ENCODE data around the gene EHMT1. TPM values are rescaled to one million over a fixed set of nuclear protein-coding genes. Genes with fewer than 3 reads are reported as not detected.
A peak's percentile ranks its signal among the peaks of the same experiment; 100 is the strongest.

Gene EHMT1
- total and polyA plus RNA-seq, 9 of the 15 experiments (the other 6 are each of a cell fraction or from before 2014, with no cell fraction given) = 2.2 to 76.0 (median 36.4) TPM

DNA sequence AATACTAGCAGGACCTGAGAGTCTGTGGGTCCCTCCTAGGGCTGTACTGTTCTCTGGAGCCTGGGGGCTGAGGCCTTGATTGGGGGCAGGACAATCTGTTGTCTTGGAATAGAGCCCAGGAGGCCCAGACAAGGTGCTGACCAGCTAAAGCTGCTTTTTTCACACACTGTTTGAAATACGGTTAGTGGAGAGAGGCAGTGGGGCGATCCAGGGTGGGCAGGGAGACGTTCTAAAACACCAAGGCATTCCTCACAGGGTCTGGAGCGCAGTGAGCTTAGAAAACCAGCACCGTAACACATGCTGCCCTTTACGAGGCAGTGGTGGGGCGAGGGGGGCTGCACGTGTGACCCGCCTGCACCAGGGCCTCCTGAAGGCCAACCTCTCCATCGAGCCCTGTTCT, 55.1 kb downstream of the EHMT1 start:
- TF ChIP-seq ZKSCAN8 (CRISPR knock-in tag; IDR thresholded peaks at IDR 0.05) (no peak), NFIX (CRISPR knock-in tag; IDR thresholded peaks at IDR 0.05; ENCODE audit: low read depth) (no peak), DPF2 (IDR thresholded peaks at IDR 0.05) (no peak), DDX20 (tag; IDR thresholded peaks at IDR 0.05; ENCODE audit: low read depth) (no peak), ZNF445 (CRISPR knock-in tag; IDR thresholded peaks at IDR 0.05; ENCODE audit: low read depth) (no peak), RBM25 (IDR thresholded peaks at IDR 0.05; ENCODE audit: low read depth, low read length, severe bottlenecking) (no peak), MYC (IDR thresholded peaks at IDR 0.05; ENCODE audit: low read depth, low read length) (no peak), MYC (CRISPR knock-in tag; IDR thresholded peaks at IDR 0.05; ENCODE audit: borderline replicate concordance, low read depth) (no peak), E2F3 (CRISPR knock-in tag; IDR thresholded peaks at IDR 0.05) (no peak), RAD51 (IDR thresholded peaks at IDR 0.05; ENCODE audit: borderline replicate concordance, low read depth) (no peak), CCNT2 (IDR thresholded peaks at IDR 0.05; ENCODE audit: borderline replicate concordance, extremely low read depth, insufficient read length, low read depth, low read length) (no peak), SMARCB1 (IDR thresholded peaks at IDR 0.05; ENCODE audit: insufficient read length, low read depth) (no peak), POLR2G (IDR thresholded peaks at IDR 0.05; ENCODE audit: low read depth, low read length) (no peak), SREBF2 (CRISPR knock-in tag; IDR thresholded peaks at IDR 0.05) (no peak), SMARCE1 (IDR thresholded peaks at IDR 0.05) (no peak), PHTF2 (CRISPR knock-in tag; IDR thresholded peaks at IDR 0.05) (no peak), SLC30A9 (CRISPR knock-in tag; IDR thresholded peaks at IDR 0.05) (no peak), SMAD1 (IDR thresholded peaks at IDR 0.05; ENCODE audit: low read depth, low read length, partially characterized antibody) (no peak)
- TF ChIP-seq, protein P1, sequence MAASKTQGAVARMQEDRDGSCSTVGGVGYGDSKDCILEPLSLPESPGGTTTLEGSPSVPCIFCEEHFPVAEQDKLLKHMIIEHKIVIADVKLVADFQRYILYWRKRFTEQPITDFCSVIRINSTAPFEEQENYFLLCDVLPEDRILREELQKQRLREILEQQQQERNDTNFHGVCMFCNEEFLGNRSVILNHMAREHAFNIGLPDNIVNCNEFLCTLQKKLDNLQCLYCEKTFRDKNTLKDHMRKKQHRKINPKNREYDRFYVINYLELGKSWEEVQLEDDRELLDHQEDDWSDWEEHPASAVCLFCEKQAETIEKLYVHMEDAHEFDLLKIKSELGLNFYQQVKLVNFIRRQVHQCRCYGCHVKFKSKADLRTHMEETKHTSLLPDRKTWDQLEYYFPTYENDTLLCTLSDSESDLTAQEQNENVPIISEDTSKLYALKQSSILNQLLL (CRISPR knock-in tag; IDR thresholded peaks at IDR 0.05; ENCODE audit: borderline replicate concordance) = no peak
- TF ChIP-seq, protein P2, sequence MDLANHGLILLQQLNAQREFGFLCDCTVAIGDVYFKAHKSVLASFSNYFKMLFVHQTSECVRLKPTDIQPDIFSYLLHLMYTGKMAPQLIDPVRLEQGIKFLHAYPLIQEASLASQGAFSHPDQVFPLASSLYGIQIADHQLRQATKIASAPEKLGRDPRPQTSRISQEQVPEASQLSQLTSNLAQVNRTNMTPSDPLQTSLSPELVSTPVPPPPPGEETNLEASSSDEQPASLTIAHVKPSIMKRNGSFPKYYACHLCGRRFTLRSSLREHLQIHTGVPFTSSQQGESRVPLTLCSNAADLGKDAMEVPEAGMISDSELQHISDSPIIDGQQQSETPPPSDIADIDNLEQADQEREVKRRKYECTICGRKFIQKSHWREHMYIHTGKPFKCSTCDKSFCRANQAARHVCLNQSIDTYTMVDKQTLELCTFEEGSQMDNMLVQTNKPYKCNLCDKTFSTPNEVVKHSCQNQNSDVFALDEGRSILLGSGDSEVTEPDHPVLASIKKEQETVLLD (IDR thresholded peaks at IDR 0.05) = no peak
- TF ChIP-seq, protein P3, sequence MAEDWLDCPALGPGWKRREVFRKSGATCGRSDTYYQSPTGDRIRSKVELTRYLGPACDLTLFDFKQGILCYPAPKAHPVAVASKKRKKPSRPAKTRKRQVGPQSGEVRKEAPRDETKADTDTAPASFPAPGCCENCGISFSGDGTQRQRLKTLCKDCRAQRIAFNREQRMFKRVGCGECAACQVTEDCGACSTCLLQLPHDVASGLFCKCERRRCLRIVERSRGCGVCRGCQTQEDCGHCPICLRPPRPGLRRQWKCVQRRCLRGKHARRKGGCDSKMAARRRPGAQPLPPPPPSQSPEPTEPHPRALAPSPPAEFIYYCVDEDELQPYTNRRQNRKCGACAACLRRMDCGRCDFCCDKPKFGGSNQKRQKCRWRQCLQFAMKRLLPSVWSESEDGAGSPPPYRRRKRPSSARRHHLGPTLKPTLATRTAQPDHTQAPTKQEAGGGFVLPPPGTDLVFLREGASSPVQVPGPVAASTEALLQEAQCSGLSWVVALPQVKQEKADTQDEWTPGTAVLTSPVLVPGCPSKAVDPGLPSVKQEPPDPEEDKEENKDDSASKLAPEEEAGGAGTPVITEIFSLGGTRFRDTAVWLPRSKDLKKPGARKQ (CRISPR knock-in tag; IDR thresholded peaks at IDR 0.05) = no peak
- Histone ChIP-seq H3K9ac (ENCODE audit: insufficient read depth in 1 of 2, low read depth in 2 of 2, low read length in 2 of 2) (peak overlapping the region in 1 of 2 experiments; percentile 72; a peak in 1 of 4 replicates), H3K9me3 (replicated peaks; ENCODE audit: control insufficient read depth, insufficient read depth, low read depth, low read length) (no peaks in the 10 kb centered on the region), H3K4me3 (no peak overlapping the region), H3K27me3 (ENCODE audit: control insufficient read depth in 2 of 2, insufficient read depth in 2 of 2, low read length in 2 of 2) (no peaks in the 10 kb centered on the region), H3K9me1 (ENCODE audit: control insufficient read depth, insufficient read depth, low read length) (peaks cover 8% of the 10 kb centered on the region), H4K20me1 (replicated peaks; ENCODE audit: control insufficient read depth, insufficient read depth, low read length) (peaks cover 6% of the 10 kb centered on the region), H3K36me3 (ENCODE audit: control insufficient read depth, insufficient read depth, low read length) (peaks cover 26% of the 10 kb centered on the region; the same call in 1 of the 3 replicates), H3K79me2 (ENCODE audit: control insufficient read depth, insufficient read depth, low read length) (peaks cover 84% of the 10 kb centered on the region), H3K4me1 (replicated peaks in 1 of 2; ENCODE audit: control insufficient read depth in 2 of 2, insufficient read depth in 2 of 2, low read length in 2 of 2) (peaks cover 22 to 56% of the 10 kb centered on the region in 2 experiments; a peak in 4 of 5 replicates), H2AFZ (ENCODE audit: low read depth, low read length) (no peak overlapping the region), H3K27ac (ENCODE audit: extremely low read depth, low read depth, low read length) (no peak overlapping the region), H3K4me2 (ENCODE audit: insufficient read depth, low read length) (no peak overlapping the region)
- CTCF ChIA-PET (ENCODE audit: low intra/inter-chr PET ratio) = no interaction called here
- no peak for DNase-seq (ENCODE audit: extremely low read depth in 1 of 4, low spot score in 3 of 4)
- BruUV-seq (replicated peaks) = no TSS peak
- POLR2A ChIA-PET = no interaction called here
- no peak for FAIRE-seq
- ATAC-seq = no peak
- in situ Hi-C loops (cut with MboI) (no loop called here), intact Hi-C loops (cut with micrococcal nuclease) (loop anchor here (5.0 to 10.0 kb wide), 4 partner anchors 89 to 428 kb away; partner anchors contain the start of genes MRPL41 and PNPLA7)
- 86% methylated on average over 10 of the region's 10 CpGs for WGBS (ENCODE audit: insufficient coverage, low coverage, missing lambda C conversion rate)
